K562 (cell line): ENCODE results near the gene GPN1. TPM values are rescaled to one million over a fixed set of nuclear protein-coding genes. Genes with fewer than 3 reads are reported as not detected.

ENCODE experiments used
- CEBPB ChIP-seq: fragments of 450-650 bp; IDR thresholded peaks from 2 replicates; pipeline ENCODE4 v1.6.1; 2016; ENCODE audit warnings: missing genetic modification characterization, missing compliant biosample characterization
- CHD1 ChIP-seq: fragments of 200-600 bp; sonication (generic); IDR thresholded peaks from one replicate; pipeline ENCODE4 v1.6.1; 2012; ENCODE audit warnings: mild to moderate bottlenecking, moderate library complexity, low read length, inconsistent platforms
- DEAF1 ChIP-seq: fragments of 450-650 bp; formaldehyde crosslinking; IDR thresholded peaks from 2 replicates; pipeline ENCODE4 v1.4.0; 2020; ENCODE audit warnings: mild to moderate bottlenecking, moderate library complexity
- E2F6 ChIP-seq, 2 experiments: IDR thresholded peaks; 2 replicates each; pipeline ENCODE4 v1.6.1; 2011; ENCODE audit warnings: borderline replicate concordance in 1 of 2, control low read depth in 1 of 2, low read depth in 1 of 2, low read length in 1 of 2, mild to moderate bottlenecking in 1 of 2, mixed read lengths in 1 of 2, moderate library complexity in 1 of 2; ENCODE audit not compliant: insufficient read depth in 1 of 2, insufficient read length in 1 of 2, poor library complexity in 1 of 2, severe bottlenecking in 1 of 2; ENCODE audit errors: extremely low read depth in 1 of 2
- L3MBTL2 ChIP-seq: fragments of 450-650 bp; IDR thresholded peaks from 2 replicates; pipeline ENCODE4 v1.6.1; 2016; ENCODE audit warnings: mild to moderate bottlenecking, moderate library complexity
- MAFG ChIP-seq: fragments of 450-650 bp; conservative IDR thresholded peaks from 2 replicates; pipeline ENCODE4 v1.6.1; 2016; ENCODE audit warnings: missing genetic modification characterization, missing compliant biosample characterization
- MCM2 ChIP-seq: fragments of 450-650 bp; IDR thresholded peaks from 2 replicates; pipeline ENCODE4 v1.6.1; 2017; ENCODE audit warnings: low read depth, mild to moderate bottlenecking
- MYBL2 ChIP-seq, 2 experiments: fragments of 450-650 bp in 1 of 2; sonication (generic) in 1 of 2; formaldehyde crosslinking in 1 of 2; IDR thresholded peaks; 2 replicates each; pipeline versions ENCODE4 v1.6.1 to v1.8.1; 2017 to 2022; ENCODE audit warnings: borderline replicate concordance in 1 of 2, inconsistent platforms in 1 of 2, low read depth in 1 of 2, mild to moderate bottlenecking in 1 of 2, missing genetic modification reagents in 1 of 2, moderate library complexity in 1 of 2
- NFE2 ChIP-seq: IDR thresholded peaks from 2 replicates; pipeline ENCODE4 v1.6.1; 2014; ENCODE audit warnings: antibody characterized with exemption, low read depth
- PHF20 ChIP-seq: fragments of 450-650 bp; IDR thresholded peaks from 2 replicates; pipeline ENCODE4 v1.6.1; 2018; ENCODE audit not compliant: partially characterized antibody
- PML ChIP-seq: IDR thresholded peaks from 2 replicates; pipeline ENCODE4 v1.6.1; 2012; ENCODE audit warnings: low read length, inconsistent platforms
- YY1 ChIP-seq, 3 experiments: IDR thresholded peaks; 2 replicates each; pipeline ENCODE4 v1.6.1; 2011; ENCODE audit warnings: low read length in 2 of 3, mild to moderate bottlenecking in 2 of 3, moderate library complexity in 2 of 3, borderline replicate concordance in 1 of 3, control low read depth in 1 of 3, low read depth in 1 of 3; ENCODE audit not compliant: insufficient read depth in 3 of 3, insufficient replicate concordance in 2 of 3, control insufficient read depth in 1 of 3, insufficient read length in 1 of 3; ENCODE audit errors: extremely low read depth in 1 of 3
- ZBED1 ChIP-seq: IDR thresholded peaks from 2 replicates; pipeline ENCODE4 v1.6.1; 2014
- ZBTB26 ChIP-seq: fragments of 450-650 bp; formaldehyde crosslinking; IDR thresholded peaks from 2 replicates; pipeline ENCODE4 v1.4.0; 2022; ENCODE audit warnings: missing genetic modification characterization
- ZBTB7A ChIP-seq: IDR thresholded peaks from 2 replicates; pipeline ENCODE4 v1.6.1; 2011; ENCODE audit warnings: low read depth, mild to moderate bottlenecking, low read length, moderate library complexity, borderline replicate concordance; ENCODE audit not compliant: control insufficient read depth
- ZNF668 ChIP-seq: fragments of 250-450 bp; sonication (Bioruptor Pico); IDR thresholded peaks from 2 replicates; pipeline ENCODE4 v1.8.0; 2022; ENCODE audit warnings: mild to moderate bottlenecking, inconsistent platforms
- ZNF75A ChIP-seq: fragments of 450-650 bp; formaldehyde crosslinking; IDR thresholded peaks from 2 replicates; pipeline ENCODE4 v1.4.0; 2020; ENCODE audit warnings: mild to moderate bottlenecking
- ZNF766 ChIP-seq: fragments of 200-800 bp; sonication (Bioruptor generic); conservative IDR thresholded peaks from 2 replicates; pipeline ENCODE4 v1.6.1; 2016; ENCODE audit warnings: missing genetic modification characterization, missing compliant biosample characterization
- polyA plus RNA-seq, 8 experiments: library from polyadenylated mRNA; depleted of rRNA in 4 of 8; stranded (reverse) in 5 of 8; unstranded in 3 of 8; fragments of >200 nt; fragmentation: Nextera tagmentation in 2 of 8; fragmentation: Illumina TruSeq in 1 of 8; extraction: Ambion mirVana in 2 of 8; extraction: Trizol in 1 of 8; gene quantifications; 2 replicates each; pipeline versions ENCODE4 v1.2.1 to v1.2.3, GENCODE V29; 2011 to 2014; ENCODE audit warnings: inconsistent platforms in 1 of 8, missing spikeins in 1 of 8
- total RNA-seq, 7 experiments: library from RNA; depleted of rRNA in 6 of 7; stranded (reverse); fragments of >200 nt in 6 of 7; fragmentation: Illumina TruSeq in 2 of 7; extraction: Trizol in 2 of 7; gene quantifications; 2 replicates each; pipeline versions ENCODE4 v1.2.1 to v1.2.3, GENCODE V29; 2011 to 2021; ENCODE audit warnings: low replicate concordance in 1 of 7
- TF ChIP-seq, protein P1 (sequence below): IDR thresholded peaks from 2 replicates; pipeline ENCODE4 v1.6.1; 2012; ENCODE audit warnings: low read depth, low read length, improper control_type of control experiment, borderline replicate concordance
- TF ChIP-seq, protein P2 (sequence below): fragments of 250-450 bp; sonication (Bioruptor Pico); IDR thresholded peaks from 2 replicates; pipeline ENCODE4 v1.8.0; 2022; ENCODE audit warnings: inconsistent platforms, mild to moderate bottlenecking, moderate library complexity, borderline replicate concordance

Gene GPN1
- total and polyA plus RNA-seq, 9 of the 15 experiments (the other 6 are each of a cell fraction or from before 2014, with no cell fraction given): 23.4 to 171 (median 48.2) TPM

GRCh38 chr2:27583390-27583915 lies 45.4 kb upstream of the GPN1 start (continued):
- no peak for TF ChIP-seq PHF20
- peak; percentile 65 for TF ChIP-seq CHD1
- TF ChIP-seq PML: 0 out of 2 replicates have a peak, but pooled peaks have one; percentile 12
- TF ChIP-seq L3MBTL2: no peak; the same call in 1 of the 2 replicates
- no peak; the same call in 1 of the 2 replicates for TF ChIP-seq ZBED1
- 0 out of 2 replicates have a peak, but pooled peaks have one; percentile 15 for TF ChIP-seq CEBPB (tag)
- TF ChIP-seq ZNF668 (CRISPR knock-in tag): no peak
- TF ChIP-seq YY1 (IDR thresholded peaks at IDR 0.05; ENCODE audit: borderline replicate concordance in 1 of 3, control insufficient read depth in 1 of 3, extremely low read depth in 1 of 3, insufficient read depth in 3 of 3, insufficient read length in 1 of 3, insufficient replicate concordance in 2 of 3, low read depth in 1 of 3, low read length in 2 of 3): peak in 1 of 3 experiments; percentile 13
- peak; percentile 49; the same call in 1 of the 2 replicates for TF ChIP-seq ZNF766 (CRISPR knock-in tag)
- TF ChIP-seq MAFG (tag): no peak
- TF ChIP-seq ZBTB7A: no peak
- no peak for TF ChIP-seq NFE2
- no peak for TF ChIP-seq ZBTB26 (CRISPR knock-in tag)
- TF ChIP-seq MYBL2 (IDR thresholded peaks at IDR 0.05; ENCODE audit: low read depth): no peak
- TF ChIP-seq MYBL2 (CRISPR knock-in tag; IDR thresholded peaks at IDR 0.05; ENCODE audit: borderline replicate concordance): no peak
- no peak for TF ChIP-seq DEAF1 (CRISPR knock-in tag)
- TF ChIP-seq, protein P1, sequence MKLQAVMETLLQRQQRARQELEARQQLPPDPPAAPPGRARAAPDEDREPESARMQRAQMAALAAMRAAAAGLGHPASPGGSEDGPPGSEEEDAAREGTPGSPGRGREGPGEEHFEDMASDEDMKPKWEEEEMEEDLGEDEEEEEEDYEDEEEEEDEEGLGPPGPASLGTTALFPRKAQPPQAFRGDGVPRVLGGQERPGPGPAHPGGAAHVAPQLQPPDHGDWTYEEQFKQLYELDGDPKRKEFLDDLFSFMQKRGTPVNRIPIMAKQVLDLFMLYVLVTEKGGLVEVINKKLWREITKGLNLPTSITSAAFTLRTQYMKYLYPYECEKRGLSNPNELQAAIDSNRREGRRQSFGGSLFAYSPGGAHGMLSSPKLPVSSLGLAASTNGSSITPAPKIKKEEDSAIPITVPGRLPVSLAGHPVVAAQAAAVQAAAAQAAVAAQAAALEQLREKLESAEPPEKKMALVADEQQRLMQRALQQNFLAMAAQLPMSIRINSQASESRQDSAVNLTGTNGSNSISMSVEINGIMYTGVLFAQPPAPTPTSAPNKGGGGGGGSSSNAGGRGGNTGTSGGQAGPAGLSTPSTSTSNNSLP: no peak
- TF ChIP-seq E2F6 (IDR thresholded peaks at IDR 0.05; ENCODE audit: borderline replicate concordance in 1 of 2, extremely low read depth in 1 of 2, insufficient read depth in 1 of 2, insufficient read length in 1 of 2, low read depth in 1 of 2, low read length in 1 of 2, poor library complexity in 1 of 2, severe bottlenecking in 1 of 2): peak in 1 of 2 experiments; percentile 12
- no peak for TF ChIP-seq MCM2
- TF ChIP-seq ZNF75A (CRISPR knock-in tag): 0 out of 2 replicates have a peak, but pooled peaks have one; percentile 21
- TF ChIP-seq, protein P2, sequence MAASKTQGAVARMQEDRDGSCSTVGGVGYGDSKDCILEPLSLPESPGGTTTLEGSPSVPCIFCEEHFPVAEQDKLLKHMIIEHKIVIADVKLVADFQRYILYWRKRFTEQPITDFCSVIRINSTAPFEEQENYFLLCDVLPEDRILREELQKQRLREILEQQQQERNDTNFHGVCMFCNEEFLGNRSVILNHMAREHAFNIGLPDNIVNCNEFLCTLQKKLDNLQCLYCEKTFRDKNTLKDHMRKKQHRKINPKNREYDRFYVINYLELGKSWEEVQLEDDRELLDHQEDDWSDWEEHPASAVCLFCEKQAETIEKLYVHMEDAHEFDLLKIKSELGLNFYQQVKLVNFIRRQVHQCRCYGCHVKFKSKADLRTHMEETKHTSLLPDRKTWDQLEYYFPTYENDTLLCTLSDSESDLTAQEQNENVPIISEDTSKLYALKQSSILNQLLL (CRISPR knock-in tag): no peak
